Prostate gland (tissue), 2 donors: ENCODE measurements around the gene BBS9. TPM values are rescaled to one million over a fixed set of nuclear protein-coding genes. Genes with fewer than 3 reads are reported as not detected.
A peak's percentile ranks its signal among the peaks of the same experiment; 100 is the strongest.

Experiments used
- DNase-seq: peaks from one replicate; pipeline ENCODE4 v3.0.0-alpha.2; 2019; ENCODE audit warnings: low spot score
- H3K27ac ChIP-seq, 2 donors: fragments of 200-600 bp; sonication (generic); 2 replicates each; pipeline ENCODE4 v1.5.1; 2017 to 2019
- H3K27me3 ChIP-seq: fragments of 200-600 bp; sonication (generic); replicated peaks from 2 replicates; pipeline ENCODE4 v1.5.1; 2019; ENCODE audit not compliant: insufficient read depth
- H3K36me3 ChIP-seq, 2 donors: fragments of 200-600 bp; sonication (generic); 1 replicate in 1 of 2; 2 replicates in 1 of 2; pipeline versions ENCODE4 v1.5.1 to v1.8.1; 2017 to 2019
- H3K4me1 ChIP-seq: fragments of 200-600 bp; sonication (generic); replicated peaks from 2 replicates; pipeline ENCODE4 v1.5.1; 2019
- H3K4me3 ChIP-seq, 2 donors: fragments of 200-600 bp; sonication (generic); 2 replicates each; pipeline ENCODE4 v1.5.1; 2017 to 2019
- H3K9me3 ChIP-seq: fragments of 200-600 bp; sonication (generic); 2 replicates; pipeline ENCODE4 v1.5.1; 2017
- POLR2A ChIP-seq: fragments of 450-650 bp; IDR thresholded peaks from one replicate; pipeline ENCODE4 v1.6.1; 2016; ENCODE audit warnings: antibody characterized with exemption, mild to moderate bottlenecking
- POLR2AphosphoS5 ChIP-seq: sonication (generic); formaldehyde crosslinking; IDR thresholded peaks from one replicate; pipeline ENCODE4 v1.6.1; 2017; ENCODE audit warnings: antibody characterized with exemption
- WGBS: methylation state at CpG from one replicate; pipeline ENCODE4 v1.1.5; 2018; 5-methylcytosine and 5-hydroxymethylcytosine counted together
- intact Hi-C: fragments of 100-400 bp; cut with DNase I; formaldehyde crosslinking; loops from one replicate; pipeline ENCODE4 v1.14.2; 2022
- total RNA-seq, 2 donors: library from RNA; depleted of rRNA; stranded (reverse); fragments of >200 nt; gene quantifications; one replicate each; pipeline ENCODE4 v1.1.0, GENCODE V29; 2016
- TF ChIP-seq, protein P1 (sequence below), 4 experiments: fragments of 200-600 bp in 2 of 4; fragments of 450-650 bp in 2 of 4; sonication (generic) in 2 of 4; IDR thresholded peaks; 1 replicate in 3 of 4; 2 replicates in 1 of 4; pipeline ENCODE4 v1.5.1; 2016 to 2019; ENCODE audit warnings: antibody characterized with exemption in 4 of 4, mild to moderate bottlenecking in 2 of 4, moderate library complexity in 2 of 4

BBS9 gene
- total RNA-seq, 2 donors from 2014 or later, result 19.6 to 36.8 TPM

DNA sequence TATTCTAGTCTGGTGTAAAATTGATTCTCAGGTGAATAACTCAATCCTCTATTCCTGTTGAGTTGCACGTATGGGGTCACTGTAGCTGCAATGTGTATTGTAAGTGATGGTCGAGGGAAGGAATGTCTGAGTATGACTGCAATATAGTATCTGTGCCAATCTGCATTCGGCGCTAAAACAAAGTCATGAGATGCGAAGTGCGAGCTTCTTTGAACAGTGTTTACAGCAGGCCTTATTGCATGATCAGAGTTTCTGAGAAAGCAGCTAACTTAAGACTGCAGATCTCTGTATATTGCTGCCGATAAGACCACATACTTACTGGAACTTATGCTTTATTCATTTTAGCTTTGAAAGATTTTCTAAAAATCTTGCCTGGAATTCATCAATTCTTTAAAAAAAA is 434.3 kb downstream of the BBS9 start:
- no peaks in the 10 kb centered on the region for H3K27me3 ChIP-seq
- no peaks in the 10 kb centered on the region for H3K4me1 ChIP-seq
- H3K36me3 ChIP-seq, result no peaks in the 10 kb centered on the region
- no peak overlapping the region for H3K27ac ChIP-seq
- 85% methylated on average over 7 of the region's 7 CpGs for WGBS
- H3K4me3 ChIP-seq, result no peak overlapping the region
- intact Hi-C loops, result no loop called here
- no peaks in the 10 kb centered on the region for H3K9me3 ChIP-seq
- DNase-seq, result no peak
- TF ChIP-seq POLR2A (no peak), POLR2AphosphoS5 (no peak)
- TF ChIP-seq, protein P1, sequence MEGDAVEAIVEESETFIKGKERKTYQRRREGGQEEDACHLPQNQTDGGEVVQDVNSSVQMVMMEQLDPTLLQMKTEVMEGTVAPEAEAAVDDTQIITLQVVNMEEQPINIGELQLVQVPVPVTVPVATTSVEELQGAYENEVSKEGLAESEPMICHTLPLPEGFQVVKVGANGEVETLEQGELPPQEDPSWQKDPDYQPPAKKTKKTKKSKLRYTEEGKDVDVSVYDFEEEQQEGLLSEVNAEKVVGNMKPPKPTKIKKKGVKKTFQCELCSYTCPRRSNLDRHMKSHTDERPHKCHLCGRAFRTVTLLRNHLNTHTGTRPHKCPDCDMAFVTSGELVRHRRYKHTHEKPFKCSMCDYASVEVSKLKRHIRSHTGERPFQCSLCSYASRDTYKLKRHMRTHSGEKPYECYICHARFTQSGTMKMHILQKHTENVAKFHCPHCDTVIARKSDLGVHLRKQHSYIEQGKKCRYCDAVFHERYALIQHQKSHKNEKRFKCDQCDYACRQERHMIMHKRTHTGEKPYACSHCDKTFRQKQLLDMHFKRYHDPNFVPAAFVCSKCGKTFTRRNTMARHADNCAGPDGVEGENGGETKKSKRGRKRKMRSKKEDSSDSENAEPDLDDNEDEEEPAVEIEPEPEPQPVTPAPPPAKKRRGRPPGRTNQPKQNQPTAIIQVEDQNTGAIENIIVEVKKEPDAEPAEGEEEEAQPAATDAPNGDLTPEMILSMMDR (IDR thresholded peaks at IDR 0.05), result no peak

DNA sequence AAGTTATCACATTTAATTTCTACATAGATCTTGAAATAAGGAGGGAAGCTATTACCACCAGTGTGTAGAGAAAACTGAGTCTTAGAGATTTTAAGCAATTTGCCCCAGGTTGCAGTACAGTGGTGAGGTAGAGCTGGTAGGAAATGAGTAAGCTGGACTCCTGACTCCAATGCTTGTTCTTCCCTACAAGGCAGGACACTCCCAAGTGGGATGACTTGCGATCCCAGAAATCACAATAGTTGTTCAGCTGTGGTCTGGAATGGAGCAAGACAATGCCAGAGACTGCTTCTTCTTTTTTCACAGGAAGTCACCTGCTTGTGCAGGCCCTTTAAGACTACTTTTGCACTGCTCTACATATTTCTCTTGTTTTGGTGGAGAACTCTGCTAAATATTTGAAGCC is 448.8 kb downstream of the BBS9 start:
- no peak overlapping the region for H3K27ac ChIP-seq
- no peaks in the 10 kb centered on the region for H3K36me3 ChIP-seq
- no peaks in the 10 kb centered on the region for H3K27me3 ChIP-seq
- H3K9me3 ChIP-seq, result no peaks in the 10 kb centered on the region
- peaks cover 7% of the 10 kb centered on the region for H3K4me1 ChIP-seq
- no peak overlapping the region for H3K4me3 ChIP-seq
- no peak for TF ChIP-seq POLR2A
- no peak for TF ChIP-seq POLR2AphosphoS5
- TF ChIP-seq, protein P1 (IDR thresholded peaks at IDR 0.05), result no peak
- intact Hi-C loops, result no loop called here
- no peak for DNase-seq
- WGBS, result 91% methylated on average over 1 of the region's 1 CpG

DNA sequence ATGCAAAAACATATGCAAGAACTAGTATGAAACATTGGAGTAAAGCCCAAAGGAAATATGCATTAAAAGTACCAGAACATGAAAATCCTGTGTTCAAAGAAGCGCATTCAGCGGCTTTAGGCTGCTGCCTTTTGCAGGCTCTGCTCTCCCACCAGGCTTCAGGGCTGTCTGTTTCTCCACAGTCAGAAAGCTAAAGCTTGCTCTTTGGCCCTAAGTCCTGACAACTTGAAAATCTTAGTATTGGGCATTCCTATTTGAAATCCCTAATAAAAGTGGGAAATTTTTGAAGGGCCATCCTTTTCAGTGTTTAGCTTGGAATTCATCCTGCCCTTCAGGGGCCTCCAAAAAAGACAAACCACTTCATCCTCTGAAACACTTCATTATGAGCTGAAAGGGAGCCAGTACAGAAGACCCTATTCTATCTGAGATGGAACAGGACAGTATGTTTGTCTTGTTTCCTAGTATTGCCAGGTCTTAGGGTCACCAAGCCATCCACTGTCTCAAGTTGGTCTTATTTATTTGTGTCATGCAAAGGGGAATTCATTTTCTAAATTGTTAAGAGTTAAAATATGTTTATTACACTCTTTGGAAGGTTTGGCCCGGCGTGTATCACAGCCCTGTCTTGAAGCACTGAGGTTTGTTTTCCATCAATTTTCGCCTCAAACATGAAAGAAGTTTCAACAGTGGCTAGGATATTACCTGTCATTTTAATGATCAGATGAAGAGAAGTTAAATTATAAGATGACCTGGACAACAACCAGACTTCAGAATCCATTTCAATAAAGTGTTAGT is 449.7 kb downstream of the BBS9 start:
- DNase-seq, result no peak
- Histone ChIP-seq H3K27me3 (no peaks in the 10 kb centered on the region), H3K4me1 (peaks cover 7% of the 10 kb centered on the region), H3K9me3 (no peaks in the 10 kb centered on the region), H3K4me3 (no peak overlapping the region), H3K36me3 (no peaks in the 10 kb centered on the region), H3K27ac (no peak overlapping the region)
- 81% methylated on average over 5 of the region's 5 CpGs for WGBS
- intact Hi-C loops, result no loop called here
- TF ChIP-seq, protein P1 (IDR thresholded peaks at IDR 0.05), result no peak
- no peak for TF ChIP-seq POLR2AphosphoS5
- no peak for TF ChIP-seq POLR2A

DNA sequence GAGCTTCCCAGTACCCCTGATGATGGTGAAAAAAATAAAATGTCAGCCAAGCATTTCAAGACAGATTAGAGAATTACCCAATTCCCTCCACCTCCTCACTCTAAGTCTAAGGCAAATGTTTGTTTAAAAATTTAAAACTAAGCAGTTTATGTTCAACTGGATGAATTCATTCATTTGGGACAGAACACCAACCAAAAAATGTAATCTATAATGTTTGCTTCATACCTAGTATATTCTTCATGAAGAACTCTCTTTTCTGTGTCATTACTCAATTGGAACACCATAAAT is 450.3 kb downstream of the BBS9 start:
- Histone ChIP-seq H3K4me3 (no peak overlapping the region), H3K27me3 (no peaks in the 10 kb centered on the region), H3K27ac (no peak overlapping the region), H3K4me1 (peaks cover 7% of the 10 kb centered on the region), H3K9me3 (no peaks in the 10 kb centered on the region), H3K36me3 (no peaks in the 10 kb centered on the region)
- intact Hi-C loops, result no loop called here
- DNase-seq, result no peak
- no peak for TF ChIP-seq POLR2AphosphoS5
- TF ChIP-seq POLR2A, result no peak
- TF ChIP-seq, protein P1 (IDR thresholded peaks at IDR 0.05), result no peak

DNA sequence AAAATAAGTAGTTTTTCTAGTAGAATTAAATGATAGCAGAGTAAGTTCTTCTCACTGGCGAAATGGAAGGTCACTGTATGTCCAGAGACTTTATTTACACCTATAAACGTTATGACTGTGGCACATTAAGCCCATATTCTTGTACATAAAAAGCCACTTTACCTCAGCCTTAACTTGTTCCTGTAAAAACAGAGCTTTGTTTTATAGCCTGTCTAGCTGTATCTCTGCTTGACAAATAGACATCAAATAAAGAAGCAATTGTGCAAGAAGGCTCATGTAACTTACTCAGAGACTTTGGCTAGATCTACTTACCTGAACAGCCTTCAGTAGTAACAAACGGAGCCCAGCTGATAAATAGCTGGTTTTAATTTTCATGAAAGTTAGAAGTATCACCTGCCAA is 451.9 kb downstream of the BBS9 start:
- Histone ChIP-seq H3K36me3 (no peaks in the 10 kb centered on the region), H3K4me1 (peaks cover 7% of the 10 kb centered on the region), H3K27me3 (no peaks in the 10 kb centered on the region), H3K27ac (no peak overlapping the region), H3K9me3 (no peaks in the 10 kb centered on the region), H3K4me3 (no peak overlapping the region)
- WGBS, result 16% methylated on average over 3 of the region's 3 CpGs
- TF ChIP-seq, protein P1 (IDR thresholded peaks at IDR 0.05), result no peak
- TF ChIP-seq POLR2AphosphoS5 (peak; percentile 95), POLR2A (no peak)
- intact Hi-C loops, result no loop called here
- DNase-seq, result peak; percentile 37
